NT2/D1 (cell line): ENCODE data around the gene OR10D3.

Experiments used
- YY1 ChIP-seq: IDR thresholded peaks from 2 replicates; pipeline ENCODE4 v1.6.1; 2011; ENCODE audit not compliant: insufficient read length, insufficient read depth
- ZNF274 ChIP-seq: IDR thresholded peaks from 2 replicates; pipeline ENCODE4 v1.6.1; 2011; ENCODE audit warnings: mild to moderate bottlenecking, low read depth, low read length

- no peak for TF ChIP-seq ZNF274
- TF ChIP-seq YY1: no peak
Measured at GRCh38 chr11:124174001-124174583, 9.1 kb upstream of the OR10D3 start.
